GDM1 (cell line): ENCODE data around the gene DBN1.

Experiments used
- DNase-seq: peaks from one replicate; lab custom pipeline; 2025; lab: John Stamatoyannopoulos, UW

Gene DBN1

GRCh38 chr5:177504086-177505056, 30.9 kb upstream of the DBN1 start:
- DNase-seq: no peak

GRCh38 chr5:177503351-177504085, 30.1 kb upstream of the DBN1 start:
- DNase-seq: no peak

GRCh38 chr5:177502886-177503285, 29.5 kb upstream of the DBN1 start:
- no peak for DNase-seq

- DNase-seq: no peak
Observed at GRCh38 chr5:177501874-177502678, 28.6 kb upstream of the DBN1 start.

- peak; percentile 62 for DNase-seq
Observed at GRCh38 chr5:177500685-177501522, 27.5 kb upstream of the DBN1 start.

GRCh38 chr5:177499842-177500241, 26.4 kb upstream of the DBN1 start:
- DNase-seq: no peak

GRCh38 chr5:177498013-177498787, 24.8 kb upstream of the DBN1 start:
- no peak for DNase-seq

- DNase-seq: peak; percentile 96
Observed at GRCh38 chr5:177497292-177498012, 24.0 kb upstream of the DBN1 start, which contains the start of gene PDLIM7. TSS of gene PDLIM7 (minus strand) at chr5:177497604. CDS start at chr5:177496512, 1,092 bp downstream.

- DNase-seq: peak; percentile 56
Observed at GRCh38 chr5:177496727-177497291, 23.4 kb upstream of the DBN1 start.

- DNase-seq: no peak
Observed at GRCh38 chr5:177496070-177496726, 22.8 kb upstream of the DBN1 start.

GRCh38 chr5:177495243-177496060, 22.0 kb upstream of the DBN1 start:
- DNase-seq: peak; percentile 42

- DNase-seq: peak; percentile 65
Observed at GRCh38 chr5:177494346-177495195, 21.1 kb upstream of the DBN1 start.

- no peak for DNase-seq
Observed at GRCh38 chr5:177493795-177494345, 20.4 kb upstream of the DBN1 start.

GRCh38 chr5:177492841-177493240, 19.4 kb upstream of the DBN1 start:
- DNase-seq: no peak

GRCh38 chr5:177491983-177492746, 18.7 kb upstream of the DBN1 start:
- no peak for DNase-seq

- no peak for DNase-seq
Observed at GRCh38 chr5:177491429-177491945, 18.1 kb upstream of the DBN1 start.
